ENCODE measurements around the gene CRYBG1. TPM values are rescaled to one million over a fixed set of nuclear protein-coding genes. Genes with fewer than 3 reads are reported as not detected.

Gene CRYBG1
- total RNA-seq, 1 donor: 11.9 TPM

DNA sequence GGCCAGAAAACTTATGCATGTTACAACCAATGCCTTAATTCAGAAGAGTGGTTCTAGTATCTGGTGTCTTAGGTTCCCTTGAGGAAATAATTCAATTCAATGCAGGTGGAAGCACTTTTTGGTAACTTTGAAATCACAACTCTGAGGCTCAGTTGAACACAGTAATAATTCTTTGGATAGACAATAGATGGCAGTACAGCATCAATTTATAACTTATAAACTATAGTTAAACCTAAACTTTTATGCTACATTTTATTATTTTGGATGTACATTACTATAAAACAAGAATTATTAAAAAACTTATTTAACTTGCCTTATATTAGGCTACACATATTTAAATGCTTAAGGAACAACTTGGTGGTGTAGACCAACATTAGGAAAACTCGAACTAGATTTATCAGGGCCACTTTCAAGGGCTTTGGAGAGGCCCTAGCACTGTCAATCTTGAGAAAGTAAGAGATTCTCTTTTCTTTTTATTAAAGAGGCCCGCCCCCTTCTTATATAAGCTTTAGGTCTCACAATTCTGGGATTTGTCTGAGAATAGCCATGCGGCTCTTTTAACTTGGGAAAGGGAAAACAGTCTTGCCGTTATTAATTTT is 85.9 kb downstream of the CRYBG1 start:
- Histone ChIP-seq H3K4me3 (ENCODE audit: insufficient read depth, low read length) (no peak overlapping the region), H3K4me2 (ENCODE audit: insufficient read depth, low read length) (no peak overlapping the region), H2AFZ (ENCODE audit: low read length) (no peak overlapping the region), H3K4me1 (ENCODE audit: insufficient read depth, low read length) (peaks cover 5% of the 10 kb centered on the region), H4K20me1 (ENCODE audit: insufficient read depth, low read length) (no peaks in the 10 kb centered on the region), H3K36me3 (ENCODE audit: insufficient read depth, low read length) (no peaks in the 10 kb centered on the region), H3K9me3 (ENCODE audit: low read depth, low read length) (no peaks in the 10 kb centered on the region), H3K27ac (ENCODE audit: low read depth, low read length) (no peak overlapping the region), H3K27me3 (ENCODE audit: insufficient read depth, low read length) (peaks cover 31% of the 10 kb centered on the region), H3K79me2 (ENCODE audit: insufficient read depth, low read length) (no peaks in the 10 kb centered on the region)
- DNase-seq (ENCODE audit: insufficient read length, low spot score, missing footprints): no peak
- TF ChIP-seq, protein P1, sequence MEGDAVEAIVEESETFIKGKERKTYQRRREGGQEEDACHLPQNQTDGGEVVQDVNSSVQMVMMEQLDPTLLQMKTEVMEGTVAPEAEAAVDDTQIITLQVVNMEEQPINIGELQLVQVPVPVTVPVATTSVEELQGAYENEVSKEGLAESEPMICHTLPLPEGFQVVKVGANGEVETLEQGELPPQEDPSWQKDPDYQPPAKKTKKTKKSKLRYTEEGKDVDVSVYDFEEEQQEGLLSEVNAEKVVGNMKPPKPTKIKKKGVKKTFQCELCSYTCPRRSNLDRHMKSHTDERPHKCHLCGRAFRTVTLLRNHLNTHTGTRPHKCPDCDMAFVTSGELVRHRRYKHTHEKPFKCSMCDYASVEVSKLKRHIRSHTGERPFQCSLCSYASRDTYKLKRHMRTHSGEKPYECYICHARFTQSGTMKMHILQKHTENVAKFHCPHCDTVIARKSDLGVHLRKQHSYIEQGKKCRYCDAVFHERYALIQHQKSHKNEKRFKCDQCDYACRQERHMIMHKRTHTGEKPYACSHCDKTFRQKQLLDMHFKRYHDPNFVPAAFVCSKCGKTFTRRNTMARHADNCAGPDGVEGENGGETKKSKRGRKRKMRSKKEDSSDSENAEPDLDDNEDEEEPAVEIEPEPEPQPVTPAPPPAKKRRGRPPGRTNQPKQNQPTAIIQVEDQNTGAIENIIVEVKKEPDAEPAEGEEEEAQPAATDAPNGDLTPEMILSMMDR (IDR thresholded peaks at IDR 0.05; ENCODE audit: extremely low read depth, low read depth, low read length): peak; percentile 56

DNA sequence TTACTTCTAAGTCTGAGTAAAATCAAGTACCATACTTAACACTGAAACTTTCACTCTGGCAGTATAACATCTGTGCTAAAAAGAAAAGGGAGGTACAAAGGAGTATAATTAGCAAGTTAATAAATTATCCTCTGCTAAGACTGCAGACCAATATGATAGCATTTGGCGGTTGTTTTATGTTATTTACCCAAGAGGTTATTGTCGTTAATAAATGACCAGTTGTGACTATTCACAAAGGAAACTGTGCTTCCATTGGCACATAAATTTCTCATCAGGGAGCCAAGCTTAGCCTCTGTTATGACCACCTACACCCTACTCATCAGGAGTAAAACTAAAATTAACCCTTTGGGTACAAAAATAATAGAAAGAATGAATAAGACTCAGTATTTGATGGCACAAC is 86.5 kb downstream of the CRYBG1 start:
- no peak overlapping the region for H3K27ac ChIP-seq (ENCODE audit: low read depth, low read length)
- no peaks in the 10 kb centered on the region for H4K20me1 ChIP-seq (ENCODE audit: insufficient read depth, low read length)
- H3K27me3 ChIP-seq (ENCODE audit: insufficient read depth, low read length): peaks cover 26% of the 10 kb centered on the region
- H3K36me3 ChIP-seq (ENCODE audit: insufficient read depth, low read length): no peaks in the 10 kb centered on the region
- TF ChIP-seq, protein P1 (IDR thresholded peaks at IDR 0.05; ENCODE audit: extremely low read depth, low read depth, low read length): no peak
- H3K4me3 ChIP-seq (ENCODE audit: insufficient read depth, low read length): no peak overlapping the region
- no peak for DNase-seq (ENCODE audit: insufficient read length, low spot score, missing footprints)
- H3K4me2 ChIP-seq (ENCODE audit: insufficient read depth, low read length): no peak overlapping the region
- no peaks in the 10 kb centered on the region for H3K9me3 ChIP-seq (ENCODE audit: low read depth, low read length)
- H3K79me2 ChIP-seq (ENCODE audit: insufficient read depth, low read length): no peaks in the 10 kb centered on the region
- H3K4me1 ChIP-seq (ENCODE audit: insufficient read depth, low read length): peaks cover 8% of the 10 kb centered on the region
- H2AFZ ChIP-seq (ENCODE audit: low read length): no peak overlapping the region

DNA sequence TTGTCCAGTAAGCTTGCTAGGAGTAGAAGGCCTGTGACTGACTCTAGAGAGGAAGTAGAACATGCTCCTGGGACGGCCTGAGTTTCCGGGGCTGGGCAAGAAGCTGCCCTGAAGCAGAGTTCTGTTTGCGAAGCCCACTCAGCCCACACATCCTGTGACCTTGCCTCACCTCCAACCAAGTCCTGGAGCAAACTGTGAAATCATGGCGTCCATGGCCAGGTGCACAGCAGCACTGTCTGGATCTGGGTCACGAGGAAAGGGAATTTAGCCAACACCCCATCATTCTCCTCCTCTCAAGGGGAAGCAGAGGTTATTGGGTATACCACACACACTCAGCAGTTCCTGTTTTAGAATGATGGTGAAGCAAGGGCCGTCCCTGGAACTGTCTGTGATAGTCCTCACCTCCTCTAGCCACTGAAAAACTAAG is 87.5 kb downstream of the CRYBG1 start:
- Histone ChIP-seq H3K27me3 (ENCODE audit: insufficient read depth, low read length) (peaks cover 16% of the 10 kb centered on the region), H3K36me3 (ENCODE audit: insufficient read depth, low read length) (no peaks in the 10 kb centered on the region), H3K9me3 (ENCODE audit: low read depth, low read length) (no peaks in the 10 kb centered on the region), H3K4me2 (ENCODE audit: insufficient read depth, low read length) (no peak overlapping the region), H4K20me1 (ENCODE audit: insufficient read depth, low read length) (no peaks in the 10 kb centered on the region), H3K4me1 (ENCODE audit: insufficient read depth, low read length) (peaks cover 8% of the 10 kb centered on the region), H3K27ac (ENCODE audit: low read depth, low read length) (no peak overlapping the region), H3K79me2 (ENCODE audit: insufficient read depth, low read length) (no peaks in the 10 kb centered on the region), H3K4me3 (ENCODE audit: insufficient read depth, low read length) (no peak overlapping the region), H2AFZ (ENCODE audit: low read length) (peak overlapping the region; percentile 6)
- TF ChIP-seq, protein P1 (IDR thresholded peaks at IDR 0.05; ENCODE audit: extremely low read depth, low read depth, low read length): no peak
- DNase-seq (ENCODE audit: insufficient read length, low spot score, missing footprints): no peak

DNA sequence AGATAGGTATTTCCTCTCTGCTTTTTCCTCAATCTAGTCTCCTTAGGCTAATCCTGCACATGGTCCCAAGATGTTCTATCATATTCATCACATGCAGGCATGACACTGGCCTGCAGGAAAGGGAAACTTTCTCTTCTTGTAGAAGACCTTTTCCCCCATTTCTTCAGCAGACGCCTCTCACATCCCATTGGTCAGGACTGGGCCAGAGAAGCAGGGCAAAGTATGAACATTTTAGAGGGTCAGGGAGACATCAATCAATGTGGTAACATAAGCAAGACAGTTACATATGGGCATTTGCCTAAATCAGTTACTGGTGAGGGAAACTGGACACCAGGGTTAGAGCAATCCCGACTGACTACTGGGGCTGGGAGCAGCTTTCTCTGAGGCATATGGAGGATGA is 90.1 kb downstream of the CRYBG1 start:
- no peak for DNase-seq (ENCODE audit: insufficient read length, low spot score, missing footprints)

More for the DNA sequence above, 90.1 kb downstream of the CRYBG1 start:
- Histone ChIP-seq H3K4me3 (ENCODE audit: insufficient read depth, low read length) (no peak overlapping the region), H2AFZ (ENCODE audit: low read length) (no peak overlapping the region), H3K79me2 (ENCODE audit: insufficient read depth, low read length) (no peaks in the 10 kb centered on the region), H3K27ac (ENCODE audit: low read depth, low read length) (no peak overlapping the region), H3K4me1 (ENCODE audit: insufficient read depth, low read length) (peaks cover 8% of the 10 kb centered on the region), H3K27me3 (ENCODE audit: insufficient read depth, low read length) (no peaks in the 10 kb centered on the region), H3K36me3 (ENCODE audit: insufficient read depth, low read length) (no peaks in the 10 kb centered on the region), H4K20me1 (ENCODE audit: insufficient read depth, low read length) (no peaks in the 10 kb centered on the region), H3K4me2 (ENCODE audit: insufficient read depth, low read length) (no peak overlapping the region), H3K9me3 (ENCODE audit: low read depth, low read length) (no peaks in the 10 kb centered on the region)
- TF ChIP-seq, protein P1 (IDR thresholded peaks at IDR 0.05; ENCODE audit: extremely low read depth, low read depth, low read length): no peak
